ENCODE results near the gene PCYT2. TPM values are rescaled to one million over a fixed set of nuclear protein-coding genes. Genes with fewer than 3 reads are reported as not detected.

The PCYT2 gene
- total and polyA plus RNA-seq, 5 donors from 2014 or later, result 25.6 to 30.9 (median 28.0) TPM

- H3K27me3 ChIP-seq (ENCODE audit: control insufficient read depth, insufficient read depth, low read length), result no peaks in the 10 kb centered on the region
- peaks cover 31% of the 10 kb centered on the region for H3K36me3 ChIP-seq (ENCODE audit: control insufficient read depth, insufficient read depth, low read length)
- no peak overlapping the region for H3K4me3 ChIP-seq (ENCODE audit: low read depth, low read length)
- Mint-ChIP-seq H3K9me3 (no peaks in the 10 kb centered on the region), H3K4me3 (peak overlapping the region; percentile 74 to 93 (median 89)), H3K4me1 (peaks cover 1 to 45% (median 8%) of the 10 kb centered on the region in 4 donors), H3K27ac (no peak overlapping the region), H3K36me3 (peaks cover 5% of the 10 kb centered on the region), H3K27me3 (peaks cover 4% of the 10 kb centered on the region)
- H3K9me3 ChIP-seq (ENCODE audit: control insufficient read depth in 2 of 2, low read length in 2 of 2), result no peaks in the 10 kb centered on the region
- H3K27ac ChIP-seq (ENCODE audit: insufficient read depth, low read length, poor library complexity, severe bottlenecking), result no peak overlapping the region
- ATAC-seq (ENCODE audit: low read depth in 2 of 2) (no peak), DNase-seq (no peak)
- peaks cover 33% of the 10 kb centered on the region for H3K4me1 ChIP-seq (ENCODE audit: control insufficient read depth, insufficient read depth, low read length, poor library complexity, severe bottlenecking)
Observed at GRCh38 chr17:81858170-81858966, 52.8 kb downstream of the PCYT2 start.

GRCh38 chr17:81854974-81855774, 56.0 kb downstream of the PCYT2 start:
- no peaks in the 10 kb centered on the region for H3K9me3 Mint-ChIP-seq
- peak overlapping the region in 1 of 3 donors; percentile 26 for H3K27ac Mint-ChIP-seq
- no peak overlapping the region for H3K4me3 ChIP-seq (ENCODE audit: low read depth, low read length)
- no peaks in the 10 kb centered on the region for H3K9me3 ChIP-seq (ENCODE audit: control insufficient read depth in 2 of 2, low read length in 2 of 2)
- H3K27ac ChIP-seq (ENCODE audit: insufficient read depth, low read length, poor library complexity, severe bottlenecking), result no peak overlapping the region
- H3K27me3 ChIP-seq (ENCODE audit: control insufficient read depth, insufficient read depth, low read length), result no peaks in the 10 kb centered on the region
- peaks cover 21% of the 10 kb centered on the region for H3K4me1 ChIP-seq (ENCODE audit: control insufficient read depth, insufficient read depth, low read length, poor library complexity, severe bottlenecking)
- peaks cover 0 to 25% (median 4%) of the 10 kb centered on the region in 4 donors for H3K4me1 Mint-ChIP-seq
- peaks cover 50% of the 10 kb centered on the region for H3K36me3 ChIP-seq (ENCODE audit: control insufficient read depth, insufficient read depth, low read length)
- H3K4me3 Mint-ChIP-seq, result peak overlapping the region in 1 of 4 donors; percentile 84
- H3K36me3 Mint-ChIP-seq, result peaks cover 7% of the 10 kb centered on the region
- H3K27me3 Mint-ChIP-seq, result no peaks in the 10 kb centered on the region
- ATAC-seq (ENCODE audit: low read depth in 2 of 2) (no peak), DNase-seq (peak in 1 of 3 donors; percentile 33)

GRCh38 chr17:81852237-81852636, 59.0 kb downstream of the PCYT2 start:
- H3K4me3 Mint-ChIP-seq, result no peak overlapping the region
- Histone ChIP-seq H3K27ac (ENCODE audit: insufficient read depth, low read length, poor library complexity, severe bottlenecking) (no peak overlapping the region), H3K4me3 (ENCODE audit: low read depth, low read length) (no peak overlapping the region), H3K36me3 (ENCODE audit: control insufficient read depth, insufficient read depth, low read length) (peaks cover 44% of the 10 kb centered on the region), H3K27me3 (ENCODE audit: control insufficient read depth, insufficient read depth, low read length) (no peaks in the 10 kb centered on the region), H3K9me3 (ENCODE audit: control insufficient read depth in 2 of 2, low read length in 2 of 2) (no peaks in the 10 kb centered on the region), H3K4me1 (ENCODE audit: control insufficient read depth, insufficient read depth, low read length, poor library complexity, severe bottlenecking) (no peaks in the 10 kb centered on the region)
- no peaks in the 10 kb centered on the region for H3K9me3 Mint-ChIP-seq
- peaks cover 0 to 5% (median 2%) of the 10 kb centered on the region in 4 donors for H3K4me1 Mint-ChIP-seq
- no peaks in the 10 kb centered on the region for H3K27me3 Mint-ChIP-seq
- ATAC-seq (ENCODE audit: low read depth in 2 of 2) (no peak), DNase-seq (no peak)
- peaks cover 3% of the 10 kb centered on the region for H3K36me3 Mint-ChIP-seq
- no peak overlapping the region for H3K27ac Mint-ChIP-seq

GRCh38 chr17:81851423-81851822, 59.8 kb downstream of the PCYT2 start:
- Mint-ChIP-seq H3K36me3 (peaks cover 3% of the 10 kb centered on the region), H3K27me3 (no peaks in the 10 kb centered on the region), H3K4me1 (peaks cover 0 to 5% (median 2%) of the 10 kb centered on the region in 4 donors), H3K9me3 (no peaks in the 10 kb centered on the region), H3K27ac (no peak overlapping the region), H3K4me3 (no peak overlapping the region)
- H3K4me1 ChIP-seq (ENCODE audit: control insufficient read depth, insufficient read depth, low read length, poor library complexity, severe bottlenecking), result no peaks in the 10 kb centered on the region
- no peak overlapping the region for H3K4me3 ChIP-seq (ENCODE audit: low read depth, low read length)
- DNase-seq (no peak), ATAC-seq (ENCODE audit: low read depth in 2 of 2) (no peak)
- peaks cover 52% of the 10 kb centered on the region for H3K36me3 ChIP-seq (ENCODE audit: control insufficient read depth, insufficient read depth, low read length)
- no peaks in the 10 kb centered on the region for H3K27me3 ChIP-seq (ENCODE audit: control insufficient read depth, insufficient read depth, low read length)
- no peaks in the 10 kb centered on the region for H3K9me3 ChIP-seq (ENCODE audit: control insufficient read depth in 2 of 2, low read length in 2 of 2)
- H3K27ac ChIP-seq (ENCODE audit: insufficient read depth, low read length, poor library complexity, severe bottlenecking), result no peak overlapping the region

Other genes with a start within 250 kb of the PCYT2 start
- 37.7 TPM for gene OXLD1, start 244.8 kb downstream of the PCYT2 start, total RNA-seq
- gene OXLD1, start 244.8 kb downstream of the PCYT2 start, polyA plus RNA-seq, result 100 to 1,000 TPM in 1 of 4 donors, 10 to 100 TPM in 3; 78.4 to 108 (median 84.2) TPM
- 30.4 TPM for gene CCDC137, start 244.7 kb downstream of the PCYT2 start, total RNA-seq
- gene CCDC137, start 244.7 kb downstream of the PCYT2 start, polyA plus RNA-seq, result 10 to 100 TPM; 10.2 to 14.3 (median 12.0) TPM
- gene ARL16, start 227.6 kb downstream of the PCYT2 start, total RNA-seq, result 34.7 TPM
- 10 to 100 TPM; 24.7 to 27.7 (median 26.3) TPM for gene ARL16, start 227.6 kb downstream of the PCYT2 start, polyA plus RNA-seq
- gene HGS, start 227.4 kb downstream of the PCYT2 start, total RNA-seq, result 148 TPM
- gene HGS, start 227.4 kb downstream of the PCYT2 start, polyA plus RNA-seq, result 10 to 100 TPM; 23.4 to 30.5 (median 27.7) TPM
- gene MRPL12, start 208.0 kb downstream of the PCYT2 start, total RNA-seq, result 18.5 TPM
- 10 to 100 TPM; 45.1 to 49.2 (median 47.2) TPM for gene MRPL12, start 208.0 kb downstream of the PCYT2 start, polyA plus RNA-seq
- 2.5 TPM for gene SLC25A10, start 199.1 kb downstream of the PCYT2 start, total RNA-seq
- gene SLC25A10, start 199.1 kb downstream of the PCYT2 start, polyA plus RNA-seq, result 1 to 10 TPM; 3.4 to 4.3 (median 3.7) TPM
- not detected for gene GCGR, start 107.2 kb downstream of the PCYT2 start, total RNA-seq
- not detected for gene GCGR, start 107.2 kb downstream of the PCYT2 start, polyA plus RNA-seq
- 59.9 TPM for gene MCRIP1, start 78.1 kb downstream of the PCYT2 start, total RNA-seq
- 10 to 100 TPM; 58.1 to 93.2 (median 77.1) TPM for gene MCRIP1, start 78.1 kb downstream of the PCYT2 start, polyA plus RNA-seq
- gene PPP1R27, start 76.3 kb downstream of the PCYT2 start, total RNA-seq, result not detected
- gene PPP1R27, start 76.3 kb downstream of the PCYT2 start, polyA plus RNA-seq, result not detected
- gene P4HB, start 50.9 kb downstream of the PCYT2 start, total RNA-seq, result 231 TPM
- gene P4HB, start 50.9 kb downstream of the PCYT2 start, polyA plus RNA-seq, result 100 to 1,000 TPM; 186 to 216 (median 207) TPM
- 578 TPM for gene ARHGDIA, start 40.1 kb downstream of the PCYT2 start, total RNA-seq
- gene ARHGDIA, start 40.1 kb downstream of the PCYT2 start, polyA plus RNA-seq, result 100 to 1,000 TPM in 2 of 4 donors, 10 to 100 TPM in 2; 91.4 to 141 (median 99.4) TPM
- gene ALYREF, start 19.8 kb downstream of the PCYT2 start, total RNA-seq, result 90.9 TPM
- 10 to 100 TPM; 24.8 to 57.6 (median 39.6) TPM for gene ALYREF, start 19.8 kb downstream of the PCYT2 start, polyA plus RNA-seq
- 44.4 TPM for gene ANAPC11, start 19.7 kb downstream of the PCYT2 start, total RNA-seq
- 100 to 1,000 TPM; 262 to 331 (median 290) TPM for gene ANAPC11, start 19.7 kb downstream of the PCYT2 start, polyA plus RNA-seq
- gene NPB, start 9.2 kb downstream of the PCYT2 start, total RNA-seq, result not detected
- gene NPB, start 9.2 kb downstream of the PCYT2 start, polyA plus RNA-seq, result under 1 TPM in 1 of 4 donors, not detected in 3; 0.10 TPM
- gene SIRT7, start 6.8 kb upstream of the PCYT2 start, total RNA-seq, result 78.1 TPM
- gene SIRT7, start 6.8 kb upstream of the PCYT2 start, polyA plus RNA-seq, result 10 to 100 TPM; 35.9 to 43.8 (median 41.7) TPM
- gene MAFG, start 16.3 kb upstream of the PCYT2 start, total RNA-seq, result 14.3 TPM
- 1 to 10 TPM; 2.2 to 3.0 (median 2.6) TPM for gene MAFG, start 16.3 kb upstream of the PCYT2 start, polyA plus RNA-seq
- 1.1 TPM for gene PYCR1, start 25.9 kb upstream of the PCYT2 start, total RNA-seq
- 1 to 10 TPM in 2 of 4 donors, under 1 TPM in 2; 0.54 to 2.2 (median 1.1) TPM for gene PYCR1, start 25.9 kb upstream of the PCYT2 start, polyA plus RNA-seq
- gene MYADML2, start 35.8 kb upstream of the PCYT2 start, total RNA-seq, result not detected
- not detected for gene MYADML2, start 35.8 kb upstream of the PCYT2 start, polyA plus RNA-seq
- not detected for gene NOTUM, start 49.8 kb upstream of the PCYT2 start, total RNA-seq
- under 1 TPM in 2 of 4 donors, not detected in 2; 0.09 to 0.17 TPM for gene NOTUM, start 49.8 kb upstream of the PCYT2 start, polyA plus RNA-seq
- 41.4 TPM for gene ASPSCR1, start 66.2 kb upstream of the PCYT2 start, total RNA-seq
- 10 to 100 TPM; 25.2 to 29.4 (median 28.2) TPM for gene ASPSCR1, start 66.2 kb upstream of the PCYT2 start, polyA plus RNA-seq
- gene CENPX, start 111.5 kb upstream of the PCYT2 start, total RNA-seq, result 31.4 TPM
- gene CENPX, start 111.5 kb upstream of the PCYT2 start, polyA plus RNA-seq, result 10 to 100 TPM; 43.8 to 66.4 (median 65.0) TPM
- 16.6 TPM for gene LRRC45, start 111.9 kb upstream of the PCYT2 start, total RNA-seq
- gene LRRC45, start 111.9 kb upstream of the PCYT2 start, polyA plus RNA-seq, result 1 to 10 TPM; 3.9 to 7.7 (median 6.0) TPM
- gene RAC3, start 120.3 kb upstream of the PCYT2 start, total RNA-seq, result 3.6 TPM
- gene RAC3, start 120.3 kb upstream of the PCYT2 start, polyA plus RNA-seq, result under 1 TPM in 1 of 4 donors, not detected in 3; 0.26 TPM
- 96.9 TPM for gene DCXR, start 126.3 kb upstream of the PCYT2 start, total RNA-seq
- 100 to 1,000 TPM; 125 to 150 (median 131) TPM for gene DCXR, start 126.3 kb upstream of the PCYT2 start, polyA plus RNA-seq
- 35.1 TPM for gene RFNG, start 140.4 kb upstream of the PCYT2 start, total RNA-seq
- 1 to 10 TPM; 3.2 to 5.6 (median 4.4) TPM for gene RFNG, start 140.4 kb upstream of the PCYT2 start, polyA plus RNA-seq
- 87.5 TPM for gene GPS1, start 140.5 kb upstream of the PCYT2 start, total RNA-seq
- gene GPS1, start 140.5 kb upstream of the PCYT2 start, polyA plus RNA-seq, result 100 to 1,000 TPM; 128 to 170 (median 162) TPM
- gene DUS1L, start 154.4 kb upstream of the PCYT2 start, total RNA-seq, result 128 TPM
- 10 to 100 TPM; 49.3 to 91.5 (median 62.3) TPM for gene DUS1L, start 154.4 kb upstream of the PCYT2 start, polyA plus RNA-seq
- 153 TPM for gene FASN, start 186.8 kb upstream of the PCYT2 start, total RNA-seq
- under 1 TPM; 0.23 to 0.93 (median 0.59) TPM for gene FASN, start 186.8 kb upstream of the PCYT2 start, polyA plus RNA-seq